ENCODE results near the gene ARPC1B. TPM values are rescaled to one million over a fixed set of nuclear protein-coding genes. Genes with fewer than 3 reads are reported as not detected.

Gene ARPC1B
- total and polyA plus RNA-seq, 2 of the 8 experiments (the other 6 are each of a cell fraction or from before 2014, with no cell fraction given): 64.5 to 115 TPM

DNA sequence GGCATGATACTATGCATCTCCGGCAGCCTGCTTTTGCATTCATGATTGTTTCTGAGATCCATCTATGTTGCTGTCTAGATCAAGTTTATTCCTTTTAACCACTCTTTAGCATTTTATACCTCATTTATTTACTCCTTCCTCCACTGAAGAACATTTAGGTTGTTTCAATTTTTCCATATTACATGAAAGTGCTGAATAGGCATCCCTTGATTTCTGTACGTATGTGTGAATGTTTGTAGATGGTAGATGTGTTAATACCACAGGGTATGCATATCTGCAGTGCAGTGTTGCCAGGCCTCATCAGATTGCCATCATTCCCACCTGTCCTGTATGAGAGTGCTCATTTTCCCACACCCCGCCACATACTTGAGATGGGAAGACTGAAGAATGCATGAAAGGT is 34.9 kb upstream of the ARPC1B start (continued):
- TF ChIP-seq, protein P1, sequence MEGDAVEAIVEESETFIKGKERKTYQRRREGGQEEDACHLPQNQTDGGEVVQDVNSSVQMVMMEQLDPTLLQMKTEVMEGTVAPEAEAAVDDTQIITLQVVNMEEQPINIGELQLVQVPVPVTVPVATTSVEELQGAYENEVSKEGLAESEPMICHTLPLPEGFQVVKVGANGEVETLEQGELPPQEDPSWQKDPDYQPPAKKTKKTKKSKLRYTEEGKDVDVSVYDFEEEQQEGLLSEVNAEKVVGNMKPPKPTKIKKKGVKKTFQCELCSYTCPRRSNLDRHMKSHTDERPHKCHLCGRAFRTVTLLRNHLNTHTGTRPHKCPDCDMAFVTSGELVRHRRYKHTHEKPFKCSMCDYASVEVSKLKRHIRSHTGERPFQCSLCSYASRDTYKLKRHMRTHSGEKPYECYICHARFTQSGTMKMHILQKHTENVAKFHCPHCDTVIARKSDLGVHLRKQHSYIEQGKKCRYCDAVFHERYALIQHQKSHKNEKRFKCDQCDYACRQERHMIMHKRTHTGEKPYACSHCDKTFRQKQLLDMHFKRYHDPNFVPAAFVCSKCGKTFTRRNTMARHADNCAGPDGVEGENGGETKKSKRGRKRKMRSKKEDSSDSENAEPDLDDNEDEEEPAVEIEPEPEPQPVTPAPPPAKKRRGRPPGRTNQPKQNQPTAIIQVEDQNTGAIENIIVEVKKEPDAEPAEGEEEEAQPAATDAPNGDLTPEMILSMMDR (IDR thresholded peaks at IDR 0.05; ENCODE audit: control extremely low read depth in 1 of 3, insufficient read depth in 1 of 3, low read depth in 1 of 3, low read length in 3 of 3): no peak

All from H1 (cell line).